IPS-15b (cell line): ENCODE results near the gene USP7.

Experiments
- H3K27me3 ChIP-seq: one replicate; pipeline ENCODE4 v1.6.1; 2013; ENCODE audit warnings: low read length; ENCODE audit not compliant: control insufficient read depth, insufficient read depth
- H3K36me3 ChIP-seq: one replicate; pipeline ENCODE4 v1.6.1; 2013; ENCODE audit warnings: low read length; ENCODE audit not compliant: control insufficient read depth, insufficient read depth
- H3K4me1 ChIP-seq: one replicate; pipeline ENCODE4 v1.6.1; 2013; ENCODE audit warnings: mild to moderate bottlenecking, low read length; ENCODE audit not compliant: control insufficient read depth, insufficient read depth
- H3K4me3 ChIP-seq: one replicate; pipeline ENCODE4 v1.5.1; 2013; ENCODE audit warnings: low read depth, low read length
- H3K9ac ChIP-seq: one replicate; pipeline ENCODE4 v1.6.1; 2013; ENCODE audit warnings: low read depth, mild to moderate bottlenecking, low read length
- H3K9me3 ChIP-seq: one replicate; pipeline ENCODE4 v1.6.1; 2013; ENCODE audit warnings: mild to moderate bottlenecking, low read length; ENCODE audit not compliant: control insufficient read depth, insufficient read depth

Gene USP7

GRCh38 chr16:8948831-8949230 lies 14.9 kb downstream of the USP7 start:
- Histone ChIP-seq H3K4me3 (no peak overlapping the region), H3K36me3 (no peaks in the 10 kb centered on the region), H3K9me3 (no peaks in the 10 kb centered on the region), H3K27me3 (no peaks in the 10 kb centered on the region), H3K9ac (no peak overlapping the region), H3K4me1 (peaks cover 26% of the 10 kb centered on the region)

- Histone ChIP-seq H3K27me3 (no peaks in the 10 kb centered on the region), H3K36me3 (no peaks in the 10 kb centered on the region), H3K9me3 (no peaks in the 10 kb centered on the region), H3K9ac (no peak overlapping the region), H3K4me3 (no peak overlapping the region), H3K4me1 (peaks cover 33% of the 10 kb centered on the region)
Observed at GRCh38 chr16:8948069-8948593, 15.6 kb downstream of the USP7 start.

GRCh38 chr16:8946544-8946943 lies 17.2 kb downstream of the USP7 start:
- H3K4me3 ChIP-seq = no peak overlapping the region
- H3K36me3 ChIP-seq = peaks cover 3% of the 10 kb centered on the region
- H3K9me3 ChIP-seq = no peaks in the 10 kb centered on the region
- H3K27me3 ChIP-seq = no peaks in the 10 kb centered on the region
- peaks cover 31% of the 10 kb centered on the region for H3K4me1 ChIP-seq
- H3K9ac ChIP-seq = no peak overlapping the region

- H3K4me3 ChIP-seq = no peak overlapping the region
- H3K9me3 ChIP-seq = no peaks in the 10 kb centered on the region
- H3K27me3 ChIP-seq = no peaks in the 10 kb centered on the region
- no peak overlapping the region for H3K9ac ChIP-seq
- peaks cover 3% of the 10 kb centered on the region for H3K36me3 ChIP-seq
- peaks cover 27% of the 10 kb centered on the region for H3K4me1 ChIP-seq
Observed at GRCh38 chr16:8945626-8946296, 17.9 kb downstream of the USP7 start.

GRCh38 chr16:8943966-8944759 lies 19.5 kb downstream of the USP7 start:
- Histone ChIP-seq H3K4me1 (peaks cover 26% of the 10 kb centered on the region), H3K9ac (no peak overlapping the region)

GRCh38 chr16:8943001-8943763 lies 20.5 kb downstream of the USP7 start:
- Histone ChIP-seq H3K27me3 (no peaks in the 10 kb centered on the region), H3K4me3 (no peak overlapping the region), H3K36me3 (peaks cover 3% of the 10 kb centered on the region), H3K4me1 (peaks cover 26% of the 10 kb centered on the region), H3K9me3 (no peaks in the 10 kb centered on the region), H3K9ac (no peak overlapping the region)

More at GRCh38 chr16:8943966-8944759, 19.5 kb downstream of the USP7 start:
- H3K36me3 ChIP-seq = peaks cover 3% of the 10 kb centered on the region
- H3K27me3 ChIP-seq = no peaks in the 10 kb centered on the region
- H3K4me3 ChIP-seq = no peak overlapping the region
- no peaks in the 10 kb centered on the region for H3K9me3 ChIP-seq

GRCh38 chr16:8941718-8942344 lies 21.9 kb downstream of the USP7 start:
- Histone ChIP-seq H3K4me3 (no peak overlapping the region), H3K27me3 (no peaks in the 10 kb centered on the region), H3K36me3 (peaks cover 3% of the 10 kb centered on the region), H3K9ac (no peak overlapping the region), H3K4me1 (peaks cover 29% of the 10 kb centered on the region), H3K9me3 (no peaks in the 10 kb centered on the region)

- H3K27me3 ChIP-seq = no peaks in the 10 kb centered on the region
- no peak overlapping the region for H3K4me3 ChIP-seq
- H3K9me3 ChIP-seq = no peaks in the 10 kb centered on the region
- H3K4me1 ChIP-seq = peaks cover 27% of the 10 kb centered on the region
- H3K36me3 ChIP-seq = peaks cover 3% of the 10 kb centered on the region
- no peak overlapping the region for H3K9ac ChIP-seq
Observed at GRCh38 chr16:8937803-8938202, 25.9 kb downstream of the USP7 start.

GRCh38 chr16:8936421-8936820 lies 27.3 kb downstream of the USP7 start:
- peaks cover 25% of the 10 kb centered on the region for H3K4me1 ChIP-seq
- no peaks in the 10 kb centered on the region for H3K9me3 ChIP-seq
- H3K36me3 ChIP-seq = no peaks in the 10 kb centered on the region
- H3K4me3 ChIP-seq = no peak overlapping the region
- H3K9ac ChIP-seq = no peak overlapping the region
- no peaks in the 10 kb centered on the region for H3K27me3 ChIP-seq

- Histone ChIP-seq H3K36me3 (no peaks in the 10 kb centered on the region), H3K27me3 (no peaks in the 10 kb centered on the region), H3K4me1 (peaks cover 22% of the 10 kb centered on the region), H3K4me3 (no peak overlapping the region), H3K9ac (no peak overlapping the region), H3K9me3 (no peaks in the 10 kb centered on the region)
Observed at GRCh38 chr16:8935989-8936388, 27.7 kb downstream of the USP7 start.

- peaks cover 19% of the 10 kb centered on the region for H3K4me1 ChIP-seq
- H3K4me3 ChIP-seq = no peak overlapping the region
- no peak overlapping the region for H3K9ac ChIP-seq
- H3K27me3 ChIP-seq = no peaks in the 10 kb centered on the region
- no peaks in the 10 kb centered on the region for H3K9me3 ChIP-seq
- H3K36me3 ChIP-seq = peaks cover 3% of the 10 kb centered on the region
Observed at GRCh38 chr16:8934601-8935000, 29.1 kb downstream of the USP7 start.
